HUES64 (cell line): ENCODE results near the gene PCP2.
A peak's percentile ranks its signal among the peaks of the same experiment; 100 is the strongest.

ENCODE experiments used
- H3K27ac ChIP-seq: 2 replicates; pipeline ENCODE4 v1.7.0; 2013; ENCODE audit warnings: low read depth, low read length, inconsistent platforms
- H3K27me3 ChIP-seq: 2 replicates; pipeline ENCODE4 v1.6.1; 2013; ENCODE audit warnings: mild to moderate bottlenecking, low read length; ENCODE audit not compliant: insufficient read depth
- H3K36me3 ChIP-seq: 2 replicates; pipeline ENCODE4 v1.6.1; 2013; ENCODE audit warnings: mild to moderate bottlenecking, low read length; ENCODE audit not compliant: insufficient read depth
- H3K4me1 ChIP-seq: 2 replicates; pipeline ENCODE4 v1.6.1; 2013; ENCODE audit warnings: mild to moderate bottlenecking, low read length, moderate library complexity; ENCODE audit not compliant: insufficient read depth
- H3K4me3 ChIP-seq: 2 replicates; pipeline ENCODE4 v1.5.1; 2013; ENCODE audit warnings: mild to moderate bottlenecking, low read length, moderate library complexity
- H3K9ac ChIP-seq: 2 replicates; pipeline ENCODE4 v1.6.1; 2013; ENCODE audit warnings: mild to moderate bottlenecking, low read depth, low read length
- H3K9me3 ChIP-seq: 2 replicates; pipeline ENCODE4 v1.6.1; 2013; ENCODE audit warnings: low read depth, low read length; ENCODE audit not compliant: insufficient read depth
- WGBS: fragments of 150-250, 120-280 bp; methylation state at CpG from one replicate; pipeline ENCODE4 v1.1.7; 2013; ENCODE audit warnings: missing lambda C conversion rate; 5-methylcytosine and 5-hydroxymethylcytosine counted together

PCP2 gene

GRCh38 chr19:7674010-7675005 lies 40.8 kb upstream of the PCP2 start:
- H3K36me3 ChIP-seq, result no peaks in the 10 kb centered on the region
- H3K9me3 ChIP-seq, result no peaks in the 10 kb centered on the region
- H3K27ac ChIP-seq, result no peak overlapping the region
- 64% methylated on average over 21 of the region's 21 CpGs for whole genome bisulfite sequencing
- H3K4me3 ChIP-seq, result peak overlapping the region; percentile 8; the same call in 1 of the 2 replicates
- no peak overlapping the region for H3K9ac ChIP-seq
- no peaks in the 10 kb centered on the region for H3K4me1 ChIP-seq
- peaks cover 50% of the 10 kb centered on the region for H3K27me3 ChIP-seq

- peaks cover 53% of the 10 kb centered on the region for H3K27me3 ChIP-seq
- H3K36me3 ChIP-seq, result no peaks in the 10 kb centered on the region
These were observed 39.0 kb upstream of the PCP2 start for GRCh38 chr19:7672522-7672921.

DNA sequence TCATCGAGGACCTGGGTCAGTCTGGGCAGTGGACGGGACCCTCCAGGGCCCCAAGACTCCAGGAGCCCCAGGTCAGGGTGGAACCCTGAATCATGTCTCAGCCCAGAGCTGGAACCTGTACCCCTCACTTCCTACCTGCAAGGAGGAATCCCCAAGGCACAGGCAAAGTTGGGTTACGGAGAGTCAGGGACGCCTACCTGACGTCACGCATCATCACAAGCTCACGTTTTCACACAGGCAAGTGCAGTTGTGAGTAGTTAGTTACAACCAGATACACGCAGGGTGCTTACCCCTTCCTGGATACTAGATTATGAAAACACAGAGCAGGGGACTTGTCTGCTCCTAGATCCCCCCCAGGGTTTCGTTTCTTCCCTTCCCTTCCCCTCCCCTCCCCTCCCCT lies 37.3 kb upstream of the PCP2 start:
- Histone ChIP-seq H3K27me3 (peaks cover 44% of the 10 kb centered on the region), H3K9ac (no peak overlapping the region), H3K4me1 (no peaks in the 10 kb centered on the region), H3K36me3 (no peaks in the 10 kb centered on the region), H3K9me3 (no peaks in the 10 kb centered on the region), H3K27ac (no peak overlapping the region), H3K4me3 (peak overlapping the region; percentile 86)
- 34% methylated on average over 8 of the region's 9 CpGs for WGBS

More at GRCh38 chr19:7672522-7672921, 39.0 kb upstream of the PCP2 start:
- no peak overlapping the region for H3K4me3 ChIP-seq
- no peak overlapping the region for H3K27ac ChIP-seq
- H3K4me1 ChIP-seq, result no peaks in the 10 kb centered on the region
- no peaks in the 10 kb centered on the region for H3K9me3 ChIP-seq
- WGBS, result 41% methylated on average over 9 of the region's 9 CpGs
- no peak overlapping the region for H3K9ac ChIP-seq

DNA sequence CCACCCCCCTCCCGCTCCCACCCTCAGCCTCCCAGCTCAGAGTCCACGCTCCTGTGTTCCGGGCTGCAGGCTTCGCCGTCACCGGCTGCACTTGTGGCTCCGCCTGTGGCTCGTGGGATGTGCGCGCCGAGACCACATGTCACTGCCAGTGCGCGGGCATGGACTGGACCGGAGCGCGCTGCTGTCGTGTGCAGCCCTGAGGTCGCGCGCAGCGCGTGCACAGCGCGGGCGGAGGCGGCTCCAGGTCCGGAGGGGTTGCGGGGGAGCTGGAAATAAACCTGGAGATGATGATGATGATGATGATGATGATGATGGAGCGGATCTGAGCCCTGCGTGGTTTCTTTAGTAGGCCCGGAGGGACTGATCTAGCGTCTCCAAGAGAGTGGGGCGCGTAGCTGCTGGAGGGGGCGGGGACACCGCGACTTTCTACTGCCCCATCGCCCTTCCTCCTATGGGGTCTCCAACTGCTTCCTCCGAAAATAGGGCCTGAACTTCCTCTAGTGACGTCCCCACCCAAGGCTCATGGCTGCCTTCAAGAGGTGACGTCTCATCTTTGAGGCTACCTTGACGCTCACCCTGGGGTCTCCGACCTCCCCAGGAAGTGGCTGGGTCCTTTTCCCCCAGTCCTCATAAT lies 36.7 kb upstream of the PCP2 start:
- Histone ChIP-seq H3K9ac (peak overlapping the region; percentile 52; the same call in 1 of the 2 replicates), H3K27me3 (peaks cover 44% of the 10 kb centered on the region), H3K9me3 (no peaks in the 10 kb centered on the region), H3K4me3 (peak overlapping the region; percentile 86), H3K27ac (no peak overlapping the region), H3K4me1 (no peaks in the 10 kb centered on the region), H3K36me3 (no peaks in the 10 kb centered on the region)
- 5% methylated on average over 43 of the region's 43 CpGs for WGBS

DNA sequence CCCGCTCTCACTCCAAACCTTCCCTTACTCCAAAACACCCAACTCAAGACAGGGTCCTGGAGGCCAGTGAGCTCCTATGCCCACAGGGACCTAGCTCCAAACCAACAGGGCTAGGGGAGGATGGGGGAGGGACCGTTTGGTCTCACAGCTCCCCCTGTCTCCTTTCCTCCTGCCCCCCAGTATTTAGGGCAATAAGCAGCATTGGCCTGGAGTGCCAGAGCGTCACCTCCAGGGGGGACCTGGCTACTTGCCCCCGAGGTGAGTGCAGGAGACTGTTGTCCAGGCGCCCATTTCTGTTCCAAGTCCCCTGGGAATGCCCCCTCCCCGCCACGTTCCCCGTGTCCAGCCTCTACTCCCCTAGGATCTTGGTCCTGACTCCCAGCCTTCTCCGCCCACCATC lies 36.1 kb upstream of the PCP2 start:
- Histone ChIP-seq H3K4me1 (no peaks in the 10 kb centered on the region), H3K9me3 (no peaks in the 10 kb centered on the region), H3K36me3 (no peaks in the 10 kb centered on the region), H3K4me3 (peak overlapping the region; percentile 86), H3K9ac (no peak overlapping the region), H3K27ac (no peak overlapping the region), H3K27me3 (peaks cover 44% of the 10 kb centered on the region)
- 31% methylated on average over 9 of the region's 9 CpGs for WGBS

GRCh38 chr19:7668842-7669241 lies 35.3 kb upstream of the PCP2 start, which contains the start of gene RETN:
TSS of gene RETN (plus strand) at chr19:7669049. CDS start at chr19:7669327, 278 bp downstream.
- Histone ChIP-seq H3K27ac (no peak within 1 kb of the TSS), H3K9ac (no peak within 1 kb of the TSS), H3K4me3 (peak within 1 kb of the TSS; percentile 86), H3K9me3 (no peaks in the 10 kb centered on the region), H3K4me1 (no peaks in the 10 kb centered on the region), H3K36me3 (no peaks in the 10 kb centered on the region), H3K27me3 (peaks cover 44% of the 10 kb centered on the region)
- 73% methylated on average over 9 of the region's 9 CpGs for WGBS

- Histone ChIP-seq H3K36me3 (no peaks in the 10 kb centered on the region), H3K9ac (no peak overlapping the region), H3K27me3 (peaks cover 19% of the 10 kb centered on the region), H3K9me3 (no peaks in the 10 kb centered on the region), H3K4me1 (no peaks in the 10 kb centered on the region), H3K27ac (no peak overlapping the region), H3K4me3 (no peak overlapping the region)
- WGBS, result 75% methylated on average over 4 of the region's 4 CpGs
These were observed 31.6 kb upstream of the PCP2 start for GRCh38 chr19:7665076-7665475.

DNA sequence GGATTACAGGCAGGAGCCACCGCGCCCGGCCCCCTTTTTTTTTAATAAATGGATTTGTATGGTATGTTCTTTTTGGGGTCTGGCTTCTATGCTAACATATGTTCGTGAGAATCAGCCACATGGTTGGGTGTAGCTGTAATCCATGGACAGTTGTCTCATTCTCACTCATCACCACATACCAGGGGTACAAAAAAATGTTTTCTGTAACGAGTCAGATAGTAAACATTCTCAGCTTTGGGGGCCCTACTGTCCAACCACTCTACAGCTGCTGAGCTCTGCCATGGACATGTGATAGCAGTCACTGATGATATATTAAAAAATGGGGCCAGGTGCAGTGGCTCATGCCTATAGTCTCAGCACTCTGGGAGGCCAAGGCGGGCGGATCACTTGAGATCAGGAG lies 30.2 kb upstream of the PCP2 start:
- Histone ChIP-seq H3K27me3 (peaks cover 7% of the 10 kb centered on the region), H3K27ac (no peak overlapping the region), H3K4me1 (no peaks in the 10 kb centered on the region), H3K9me3 (no peaks in the 10 kb centered on the region), H3K36me3 (no peaks in the 10 kb centered on the region), H3K4me3 (no peak overlapping the region), H3K9ac (no peak overlapping the region)
- 90% methylated on average over 7 of the region's 7 CpGs for WGBS

- Histone ChIP-seq H3K36me3 (no peaks in the 10 kb centered on the region), H3K9ac (no peak overlapping the region), H3K27ac (no peak overlapping the region), H3K4me3 (no peak overlapping the region), H3K27me3 (no peaks in the 10 kb centered on the region), H3K9me3 (no peaks in the 10 kb centered on the region), H3K4me1 (no peaks in the 10 kb centered on the region)
- 87% methylated on average over 13 of the region's 14 CpGs for WGBS
These were observed 29.1 kb upstream of the PCP2 start for GRCh38 chr19:7662657-7663056.

GRCh38 chr19:7661744-7662538 lies 28.4 kb upstream of the PCP2 start:
- no peak overlapping the region for H3K4me3 ChIP-seq
- no peaks in the 10 kb centered on the region for H3K4me1 ChIP-seq
- WGBS, result 75% methylated on average over 8 of the region's 8 CpGs
- no peak overlapping the region for H3K9ac ChIP-seq
- no peak overlapping the region for H3K27ac ChIP-seq
- no peaks in the 10 kb centered on the region for H3K9me3 ChIP-seq
- H3K27me3 ChIP-seq, result no peaks in the 10 kb centered on the region
- no peaks in the 10 kb centered on the region for H3K36me3 ChIP-seq
